ENCODE results near the gene BCAT1. TPM values are rescaled to one million over a fixed set of nuclear protein-coding genes. Genes with fewer than 3 reads are reported as not detected.

The BCAT1 gene
- total RNA-seq, 1 experiment from 2014 or later = 0.74 TPM

- H2AFZ ChIP-seq (ENCODE audit: low read depth, low read length, poor library complexity, severe bottlenecking) = no peak overlapping the region
- no peak for DNase-seq (ENCODE audit: low read depth, low spot score)
- H3K4me1 ChIP-seq (ENCODE audit: control insufficient read depth in 1 of 2, insufficient read depth in 2 of 2, low read length in 2 of 2) = no peaks in the 10 kb centered on the region
- no peak overlapping the region for H3K27ac ChIP-seq (ENCODE audit: low read depth, low read length)
- CTCF ChIA-PET = no interaction called here
- H3K9ac ChIP-seq (ENCODE audit: low read length) = no peak overlapping the region
- no TSS peak for BruUV-seq (replicated peaks)
- H3K27me3 ChIP-seq (ENCODE audit: insufficient read depth, low read length) = no peaks in the 10 kb centered on the region
- H3K4me2 ChIP-seq (ENCODE audit: low read length) = no peak overlapping the region
- POLR2A ChIA-PET = no interaction called here
- H3K9me3 ChIP-seq (ENCODE audit: control insufficient read depth in 1 of 2, insufficient read depth in 1 of 2, low read depth in 1 of 2, low read length in 2 of 2) = no peaks in the 10 kb centered on the region
- H4K20me1 ChIP-seq (ENCODE audit: insufficient read depth) = no peaks in the 10 kb centered on the region
- ATAC-seq = no peak
- H3K36me3 ChIP-seq (ENCODE audit: control insufficient read depth in 1 of 2, insufficient read depth in 2 of 2, low read length in 2 of 2) = no peaks in the 10 kb centered on the region
- intact Hi-C loops (cut with micrococcal nuclease) = no loop called here
- H3K9me2 ChIP-seq (ENCODE audit: insufficient read depth) = no peaks in the 10 kb centered on the region
- no peak overlapping the region for H3K4me3 ChIP-seq (replicated peaks in 1 of 2; ENCODE audit: low read depth in 1 of 2, low read length in 2 of 2)
- H3K79me2 ChIP-seq (ENCODE audit: insufficient read depth, low read length) = no peaks in the 10 kb centered on the region
- RAD21 ChIA-PET (ENCODE audit: low non-redundant PET in 1 of 2, low total read pairs in 2 of 2, uncharacterized antibody in 2 of 2, unreplicated experiment in 2 of 2) = no interaction called here
- TF ChIP-seq ATF3 (IDR thresholded peaks at IDR 0.05) (no peak), POLR2AphosphoS5 (IDR thresholded peaks at IDR 0.05; ENCODE audit: low read depth, low read length) (no peak), POLR2A (IDR thresholded peaks at IDR 0.05; ENCODE audit: borderline replicate concordance, extremely low read depth, insufficient read depth, insufficient read length) (no peak), SP1 (IDR thresholded peaks at IDR 0.05; ENCODE audit: low read depth) (no peak), SRF (IDR thresholded peaks at IDR 0.05; ENCODE audit: low read depth) (no peak), MAX (IDR thresholded peaks at IDR 0.05) (no peak), EGR1 (IDR thresholded peaks at IDR 0.05; ENCODE audit: low read depth) (no peak), ELF1 (IDR thresholded peaks at IDR 0.05; ENCODE audit: borderline replicate concordance, low read depth) (no peak), FOSL1 (IDR thresholded peaks at IDR 0.05; ENCODE audit: low read depth) (no peak), ZFX (IDR thresholded peaks at IDR 0.05) (no peak)
Observed at GRCh38 chr12:24881724-24882371, 67.1 kb downstream of the BCAT1 start.

- H3K9ac ChIP-seq (ENCODE audit: low read length) = no peak overlapping the region
- no peaks in the 10 kb centered on the region for H3K36me3 ChIP-seq (ENCODE audit: control insufficient read depth in 1 of 2, insufficient read depth in 2 of 2, low read length in 2 of 2)
- no peak overlapping the region for H3K4me3 ChIP-seq (replicated peaks in 1 of 2; ENCODE audit: low read depth in 1 of 2, low read length in 2 of 2)
- no peaks in the 10 kb centered on the region for H3K4me1 ChIP-seq (ENCODE audit: control insufficient read depth in 1 of 2, insufficient read depth in 2 of 2, low read length in 2 of 2)
- H3K27ac ChIP-seq (ENCODE audit: low read depth, low read length) = no peak overlapping the region
- no peaks in the 10 kb centered on the region for H4K20me1 ChIP-seq (ENCODE audit: insufficient read depth)
- ATAC-seq (no peak), DNase-seq (ENCODE audit: low read depth, low spot score) (no peak)
- ChIA-PET RAD21 (ENCODE audit: low non-redundant PET in 1 of 2, low total read pairs in 2 of 2, uncharacterized antibody in 2 of 2, unreplicated experiment in 2 of 2) (no interaction called here), CTCF (no interaction called here), POLR2A (no interaction called here)
- no peaks in the 10 kb centered on the region for H3K9me3 ChIP-seq (ENCODE audit: control insufficient read depth in 1 of 2, insufficient read depth in 1 of 2, low read depth in 1 of 2, low read length in 2 of 2)
- no peaks in the 10 kb centered on the region for H3K79me2 ChIP-seq (ENCODE audit: insufficient read depth, low read length)
- no peaks in the 10 kb centered on the region for H3K27me3 ChIP-seq (ENCODE audit: insufficient read depth, low read length)
- BruUV-seq (replicated peaks) = no TSS peak
- H3K4me2 ChIP-seq (ENCODE audit: low read length) = no peak overlapping the region
- no peaks in the 10 kb centered on the region for H3K9me2 ChIP-seq (ENCODE audit: insufficient read depth)
- no peak overlapping the region for H2AFZ ChIP-seq (ENCODE audit: low read depth, low read length, poor library complexity, severe bottlenecking)
- intact Hi-C loops (cut with micrococcal nuclease) = no loop called here
- TF ChIP-seq JUND (IDR thresholded peaks at IDR 0.05) (no peak), EGR1 (IDR thresholded peaks at IDR 0.05; ENCODE audit: low read depth) (no peak), YY1 (IDR thresholded peaks at IDR 0.05; ENCODE audit: extremely low read depth, insufficient replicate concordance, low read depth, low read length) (no peak), MAX (IDR thresholded peaks at IDR 0.05) (no peak), ZBTB33 (IDR thresholded peaks at IDR 0.05; ENCODE audit: extremely low read depth, insufficient replicate concordance, low read length) (no peak), RAD21 (IDR thresholded peaks at IDR 0.05; ENCODE audit: low read depth) (no peak)
Observed at GRCh38 chr12:24881227-24881626, 67.7 kb downstream of the BCAT1 start.

Measured in HCT116 (cell line).